Astrocyte (in vitro differentiated cells and primary cell): ENCODE data around the gene EDNRA. TPM values are rescaled to one million over a fixed set of nuclear protein-coding genes. Genes with fewer than 3 reads are reported as not detected.

Experiments
- DNase-seq: peaks from one replicate; pipeline ENCODE4 v3.0.0-alpha.2; 2010; ENCODE audit warnings: low read depth
- FAIRE-seq: peaks from 2 replicates; lab custom pipeline; 2011; peaks lifted over from hg19 to GRCh38; lab: Jason Lieb, UNC
- H2AFZ ChIP-seq: 2 replicates; pipeline ENCODE4 v1.6.0; 2012; ENCODE audit warnings: low read depth, low read length, inconsistent platforms
- H3K27ac ChIP-seq: 2 replicates; pipeline ENCODE4 v1.5.1; 2011; ENCODE audit warnings: low read depth, low read length, inconsistent platforms
- H3K27me3 ChIP-seq: 2 replicates; pipeline ENCODE4 v1.6.0; 2011; ENCODE audit warnings: low read length, inconsistent platforms; ENCODE audit not compliant: insufficient read depth
- H3K36me3 ChIP-seq: 2 replicates; pipeline ENCODE4 v1.5.1; 2011; ENCODE audit warnings: low read length, inconsistent platforms; ENCODE audit not compliant: insufficient read depth
- H3K4me1 ChIP-seq: 2 replicates; pipeline ENCODE4 v1.5.1; 2011; ENCODE audit warnings: low read length, inconsistent platforms; ENCODE audit not compliant: insufficient read depth
- H3K4me2 ChIP-seq: 2 replicates; pipeline ENCODE4 v1.6.0; 2012; ENCODE audit warnings: low read length, inconsistent platforms
- H3K4me3 ChIP-seq: 2 replicates; pipeline ENCODE4 v1.5.1; 2011; ENCODE audit warnings: low read depth, mild to moderate bottlenecking, low read length, inconsistent platforms; ENCODE audit not compliant: insufficient read depth
- H3K79me2 ChIP-seq: 2 replicates; pipeline ENCODE4 v1.6.0; 2012; ENCODE audit warnings: mild to moderate bottlenecking, low read length, inconsistent platforms; ENCODE audit not compliant: insufficient read depth
- H3K9ac ChIP-seq: 2 replicates; pipeline ENCODE4 v1.6.0; 2012; ENCODE audit warnings: mild to moderate bottlenecking, low read length, inconsistent platforms
- H3K9me3 ChIP-seq: 2 replicates; pipeline ENCODE4 v1.5.1; 2012; ENCODE audit warnings: low read depth, mild to moderate bottlenecking, low read length, inconsistent platforms; ENCODE audit not compliant: insufficient read depth
- H4K20me1 ChIP-seq: 2 replicates; pipeline ENCODE4 v1.6.0; 2012; ENCODE audit warnings: low read length, inconsistent platforms; ENCODE audit not compliant: insufficient read depth
- H3K27ac Mint-ChIP-seq: one replicate; pipeline ENCODE4 v1.8.0; 2021; ENCODE audit warnings: mild to moderate bottlenecking, mixed read lengths; ENCODE audit not compliant: unreplicated experiment
- H3K27me3 Mint-ChIP-seq: one replicate; pipeline ENCODE4 v1.8.0; 2021; ENCODE audit warnings: low read depth, mixed read lengths; ENCODE audit not compliant: unreplicated experiment
- H3K36me3 Mint-ChIP-seq: one replicate; pipeline ENCODE4 v1.8.0; 2021; ENCODE audit warnings: low read depth, mixed read lengths; ENCODE audit not compliant: unreplicated experiment
- H3K4me1 Mint-ChIP-seq: one replicate; pipeline ENCODE4 v1.8.0; 2021; ENCODE audit warnings: low read depth, mixed read lengths; ENCODE audit not compliant: unreplicated experiment
- H3K4me3 Mint-ChIP-seq: one replicate; pipeline ENCODE4 v1.8.0; 2021; ENCODE audit warnings: mild to moderate bottlenecking, moderate library complexity, mixed read lengths; ENCODE audit not compliant: unreplicated experiment
- H3K9me3 Mint-ChIP-seq: one replicate; pipeline ENCODE4 v1.8.0; 2021; ENCODE audit warnings: mild to moderate bottlenecking, mixed read lengths; ENCODE audit not compliant: unreplicated experiment
- EZH2 ChIP-seq: IDR thresholded peaks from 2 replicates; pipeline ENCODE4 v1.6.1; 2012; ENCODE audit warnings: mild to moderate bottlenecking, low read length, inconsistent platforms; ENCODE audit not compliant: insufficient read depth
- total RNA-seq: library from RNA; stranded (reverse); gene quantifications from 2 replicates; pipeline ENCODE4 v1.2.1, GENCODE V29; 2021
- TF ChIP-seq, protein P1 (sequence below): IDR thresholded peaks from 2 replicates; pipeline ENCODE4 v1.5.1; 2011; ENCODE audit warnings: low read depth, mild to moderate bottlenecking, inconsistent platforms, low read length, moderate library complexity; ENCODE audit not compliant: insufficient read depth

Gene EDNRA
- total RNA-seq, 1 donor from 2014 or later, result 6.4 TPM

DNA sequence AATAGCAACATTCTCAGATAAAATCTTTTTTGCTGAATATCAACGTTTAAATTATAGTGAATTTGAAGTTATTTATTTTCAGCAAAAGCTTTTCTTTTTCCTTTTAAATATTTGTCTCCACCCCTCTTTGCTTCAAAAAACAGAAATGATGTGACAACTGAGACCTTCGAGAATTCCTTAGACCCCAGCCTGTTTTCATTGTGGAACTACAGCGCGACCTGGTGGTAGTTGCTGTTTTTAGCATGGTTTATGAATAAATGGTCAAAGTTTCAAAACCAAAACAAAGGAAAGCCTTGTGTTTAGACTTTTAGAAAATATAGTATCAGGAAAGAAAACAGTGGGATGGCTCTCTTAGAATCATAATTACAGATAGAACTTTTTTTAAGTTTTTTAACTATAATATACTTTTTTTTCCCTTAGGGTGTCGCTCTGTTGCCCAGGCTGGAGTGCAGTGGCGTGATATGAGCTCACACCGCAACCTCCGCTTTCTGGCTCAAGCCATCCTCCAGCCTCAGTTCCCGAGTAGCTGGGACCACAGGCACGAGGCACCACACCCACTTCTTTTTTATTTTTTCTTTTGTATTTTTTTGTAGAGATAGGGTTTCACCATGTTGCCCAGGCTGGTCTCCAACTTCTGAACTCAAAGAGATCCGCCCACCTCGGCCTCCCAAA, 109.5 kb downstream of the EDNRA start:
- Mint-ChIP-seq H3K9me3 (peaks cover 3% of the 10 kb centered on the region), H3K4me3 (no peak overlapping the region), H3K4me1 (peaks cover 6% of the 10 kb centered on the region), H3K27ac (no peak overlapping the region), H3K36me3 (no peaks in the 10 kb centered on the region), H3K27me3 (no peaks in the 10 kb centered on the region)
- peaks cover 3% of the 10 kb centered on the region for H3K4me1 ChIP-seq
- H3K9ac ChIP-seq, result no peak overlapping the region
- no peaks in the 10 kb centered on the region for H4K20me1 ChIP-seq
- DNase-seq (peak; percentile 45), FAIRE-seq (peak; percentile 13)
- TF ChIP-seq, protein P1, sequence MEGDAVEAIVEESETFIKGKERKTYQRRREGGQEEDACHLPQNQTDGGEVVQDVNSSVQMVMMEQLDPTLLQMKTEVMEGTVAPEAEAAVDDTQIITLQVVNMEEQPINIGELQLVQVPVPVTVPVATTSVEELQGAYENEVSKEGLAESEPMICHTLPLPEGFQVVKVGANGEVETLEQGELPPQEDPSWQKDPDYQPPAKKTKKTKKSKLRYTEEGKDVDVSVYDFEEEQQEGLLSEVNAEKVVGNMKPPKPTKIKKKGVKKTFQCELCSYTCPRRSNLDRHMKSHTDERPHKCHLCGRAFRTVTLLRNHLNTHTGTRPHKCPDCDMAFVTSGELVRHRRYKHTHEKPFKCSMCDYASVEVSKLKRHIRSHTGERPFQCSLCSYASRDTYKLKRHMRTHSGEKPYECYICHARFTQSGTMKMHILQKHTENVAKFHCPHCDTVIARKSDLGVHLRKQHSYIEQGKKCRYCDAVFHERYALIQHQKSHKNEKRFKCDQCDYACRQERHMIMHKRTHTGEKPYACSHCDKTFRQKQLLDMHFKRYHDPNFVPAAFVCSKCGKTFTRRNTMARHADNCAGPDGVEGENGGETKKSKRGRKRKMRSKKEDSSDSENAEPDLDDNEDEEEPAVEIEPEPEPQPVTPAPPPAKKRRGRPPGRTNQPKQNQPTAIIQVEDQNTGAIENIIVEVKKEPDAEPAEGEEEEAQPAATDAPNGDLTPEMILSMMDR, result peak; percentile 93
- TF ChIP-seq EZH2, result no peak
- H3K79me2 ChIP-seq, result no peaks in the 10 kb centered on the region
- no peaks in the 10 kb centered on the region for H3K36me3 ChIP-seq
- no peaks in the 10 kb centered on the region for H3K9me3 ChIP-seq
- peak overlapping the region; percentile 16 for H2AFZ ChIP-seq
- H3K4me2 ChIP-seq, result no peak overlapping the region
- no peak overlapping the region for H3K27ac ChIP-seq
- no peaks in the 10 kb centered on the region for H3K27me3 ChIP-seq
- H3K4me3 ChIP-seq, result no peak overlapping the region

DNA sequence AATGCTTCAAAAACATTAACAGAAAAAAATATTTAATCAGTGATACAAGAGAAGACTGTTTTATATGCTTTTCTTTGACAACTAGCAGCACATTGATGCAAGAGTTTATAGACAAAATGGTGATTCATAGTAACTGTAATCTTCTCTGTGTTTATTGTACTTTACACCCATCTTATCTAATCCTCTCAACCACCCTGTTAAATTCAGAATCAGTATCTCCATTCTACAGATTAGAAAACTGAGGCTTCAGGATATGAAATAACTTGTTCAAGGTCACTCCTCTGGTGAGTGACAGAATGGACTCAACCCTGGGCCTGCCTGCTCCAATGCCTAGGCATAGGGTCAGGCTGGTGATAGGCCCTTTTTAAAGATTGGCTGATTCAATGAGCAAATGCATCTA, 110.2 kb downstream of the EDNRA start:
- Histone ChIP-seq H3K9me3 (no peaks in the 10 kb centered on the region), H2AFZ (no peak overlapping the region), H3K27me3 (no peaks in the 10 kb centered on the region), H3K4me2 (no peak overlapping the region), H3K27ac (no peak overlapping the region), H3K4me3 (no peak overlapping the region), H3K36me3 (no peaks in the 10 kb centered on the region), H4K20me1 (no peaks in the 10 kb centered on the region), H3K9ac (no peak overlapping the region), H3K4me1 (peaks cover 3% of the 10 kb centered on the region), H3K79me2 (no peaks in the 10 kb centered on the region)
- H3K4me1 Mint-ChIP-seq, result peaks cover 6% of the 10 kb centered on the region
- H3K27ac Mint-ChIP-seq, result no peak overlapping the region
- DNase-seq, result peak; percentile 18
- no peak overlapping the region for H3K4me3 Mint-ChIP-seq
- H3K36me3 Mint-ChIP-seq, result no peaks in the 10 kb centered on the region
- no peaks in the 10 kb centered on the region for H3K9me3 Mint-ChIP-seq
- TF ChIP-seq, protein P1, result no peak
- TF ChIP-seq EZH2, result no peak
- no peaks in the 10 kb centered on the region for H3K27me3 Mint-ChIP-seq
- no peak for FAIRE-seq

DNA sequence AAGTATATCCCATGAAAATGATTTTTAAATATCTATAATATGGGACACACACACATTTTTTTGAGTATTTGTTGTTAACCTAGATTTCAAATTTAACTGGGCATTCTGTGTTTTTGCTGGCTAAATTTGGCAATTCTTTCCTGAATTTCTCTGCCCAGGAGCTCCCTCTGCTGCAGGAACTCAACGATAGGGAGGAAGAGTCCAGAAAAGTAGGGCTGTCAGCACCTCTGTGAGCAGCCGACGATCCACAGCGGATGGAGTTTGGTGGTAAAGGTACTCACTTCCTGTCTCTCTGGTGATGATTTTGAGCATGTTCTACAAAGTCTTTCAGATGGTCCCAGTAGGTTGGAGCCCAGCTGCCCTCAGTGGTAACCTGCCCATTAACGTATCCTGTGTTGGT, 113.2 kb downstream of the EDNRA start:
- no peak overlapping the region for H3K9ac ChIP-seq
- no peaks in the 10 kb centered on the region for H3K36me3 ChIP-seq
- H3K9me3 ChIP-seq, result no peaks in the 10 kb centered on the region
- Mint-ChIP-seq H3K4me3 (no peak overlapping the region), H3K27ac (no peak overlapping the region), H3K36me3 (no peaks in the 10 kb centered on the region), H3K9me3 (no peaks in the 10 kb centered on the region), H3K4me1 (peaks cover 19% of the 10 kb centered on the region), H3K27me3 (no peaks in the 10 kb centered on the region)
- no peaks in the 10 kb centered on the region for H3K79me2 ChIP-seq
- H4K20me1 ChIP-seq, result no peaks in the 10 kb centered on the region
- peaks cover 14% of the 10 kb centered on the region for H3K4me1 ChIP-seq
- FAIRE-seq (no peak), DNase-seq (no peak)
- H2AFZ ChIP-seq, result no peak overlapping the region
- no peaks in the 10 kb centered on the region for H3K27me3 ChIP-seq
- no peak overlapping the region for H3K27ac ChIP-seq
- H3K4me3 ChIP-seq, result no peak overlapping the region
- TF ChIP-seq, protein P1, result no peak
- no peak for TF ChIP-seq EZH2
- no peak overlapping the region for H3K4me2 ChIP-seq
